ENCODE measurements around the gene UBE2J1.

- no peak for TF ChIP-seq CTCF (IDR thresholded peaks at IDR 0.05; ENCODE audit: poor library complexity, severe bottlenecking)
- TF ChIP-seq, protein P1, sequence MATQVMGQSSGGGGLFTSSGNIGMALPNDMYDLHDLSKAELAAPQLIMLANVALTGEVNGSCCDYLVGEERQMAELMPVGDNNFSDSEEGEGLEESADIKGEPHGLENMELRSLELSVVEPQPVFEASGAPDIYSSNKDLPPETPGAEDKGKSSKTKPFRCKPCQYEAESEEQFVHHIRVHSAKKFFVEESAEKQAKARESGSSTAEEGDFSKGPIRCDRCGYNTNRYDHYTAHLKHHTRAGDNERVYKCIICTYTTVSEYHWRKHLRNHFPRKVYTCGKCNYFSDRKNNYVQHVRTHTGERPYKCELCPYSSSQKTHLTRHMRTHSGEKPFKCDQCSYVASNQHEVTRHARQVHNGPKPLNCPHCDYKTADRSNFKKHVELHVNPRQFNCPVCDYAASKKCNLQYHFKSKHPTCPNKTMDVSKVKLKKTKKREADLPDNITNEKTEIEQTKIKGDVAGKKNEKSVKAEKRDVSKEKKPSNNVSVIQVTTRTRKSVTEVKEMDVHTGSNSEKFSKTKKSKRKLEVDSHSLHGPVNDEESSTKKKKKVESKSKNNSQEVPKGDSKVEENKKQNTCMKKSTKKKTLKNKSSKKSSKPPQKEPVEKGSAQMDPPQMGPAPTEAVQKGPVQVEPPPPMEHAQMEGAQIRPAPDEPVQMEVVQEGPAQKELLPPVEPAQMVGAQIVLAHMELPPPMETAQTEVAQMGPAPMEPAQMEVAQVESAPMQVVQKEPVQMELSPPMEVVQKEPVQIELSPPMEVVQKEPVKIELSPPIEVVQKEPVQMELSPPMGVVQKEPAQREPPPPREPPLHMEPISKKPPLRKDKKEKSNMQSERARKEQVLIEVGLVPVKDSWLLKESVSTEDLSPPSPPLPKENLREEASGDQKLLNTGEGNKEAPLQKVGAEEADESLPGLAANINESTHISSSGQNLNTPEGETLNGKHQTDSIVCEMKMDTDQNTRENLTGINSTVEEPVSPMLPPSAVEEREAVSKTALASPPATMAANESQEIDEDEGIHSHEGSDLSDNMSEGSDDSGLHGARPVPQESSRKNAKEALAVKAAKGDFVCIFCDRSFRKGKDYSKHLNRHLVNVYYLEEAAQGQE (IDR thresholded peaks at IDR 0.05; ENCODE audit: borderline replicate concordance), result no peak
- no peak for TF ChIP-seq EZH2 (IDR thresholded peaks at IDR 0.05; ENCODE audit: borderline replicate concordance, insufficient read depth, low read length, poor library complexity, severe bottlenecking)
Measured at GRCh38 chr6:89320012-89320559, 32.4 kb downstream of the UBE2J1 start.
